K562 (cell line): ENCODE results near the gene VEGFA. TPM values are rescaled to one million over a fixed set of nuclear protein-coding genes. Genes with fewer than 3 reads are reported as not detected.
A peak's percentile ranks its signal among the peaks of the same experiment; 100 is the strongest.

Source experiments
- ARID3B ChIP-seq: fragments of 250-450 bp; sonication (Bioruptor Pico); IDR thresholded peaks from 2 replicates; pipeline ENCODE4 v1.4.0; 2020; ENCODE audit warnings: borderline replicate concordance
- CHD7 ChIP-seq: fragments of 200-600 bp; sonication (generic); IDR thresholded peaks from one replicate; pipeline ENCODE4 v1.6.1; 2012; ENCODE audit warnings: mild to moderate bottlenecking, low read depth, low read length, inconsistent platforms
- HOMEZ ChIP-seq: fragments of 250-450 bp; sonication (Bioruptor Pico); IDR thresholded peaks from 2 replicates; pipeline ENCODE4 v1.4.0; 2020; ENCODE audit warnings: mild to moderate bottlenecking, moderate library complexity
- KAT8 ChIP-seq: fragments of 450-650 bp; IDR thresholded peaks from 2 replicates; pipeline ENCODE4 v1.6.1; 2016; ENCODE audit warnings: low read depth, mild to moderate bottlenecking
- PTTG1 ChIP-seq: fragments of 450-650 bp; IDR thresholded peaks from 2 replicates; pipeline ENCODE4 v1.6.1; 2016; ENCODE audit warnings: low read depth, mild to moderate bottlenecking, missing genetic modification characterization, missing compliant biosample characterization
- TAL1 ChIP-seq: fragments of 450-650 bp; IDR thresholded peaks from 2 replicates; pipeline ENCODE4 v1.6.1; 2016; ENCODE audit warnings: mild to moderate bottlenecking
- TEAD2 ChIP-seq: fragments of 450-650 bp; IDR thresholded peaks from 2 replicates; pipeline ENCODE4 v1.6.1; 2016; ENCODE audit warnings: missing genetic modification characterization, control low read depth, missing compliant biosample characterization
- ZBTB26 ChIP-seq: fragments of 450-650 bp; formaldehyde crosslinking; IDR thresholded peaks from 2 replicates; pipeline ENCODE4 v1.4.0; 2022; ENCODE audit warnings: missing genetic modification characterization
- ZNF232 ChIP-seq: sonication (generic); formaldehyde crosslinking; IDR thresholded peaks from 2 replicates; pipeline ENCODE4 v1.8.0; 2022; ENCODE audit warnings: mild to moderate bottlenecking, missing genetic modification reagents
- ZNF785 ChIP-seq: fragments of 250-450 bp; sonication (Bioruptor Pico); IDR thresholded peaks from 2 replicates; pipeline ENCODE4 v1.4.0; 2020; ENCODE audit warnings: mild to moderate bottlenecking
- polyA plus RNA-seq, 8 experiments: library from polyadenylated mRNA; depleted of rRNA in 4 of 8; stranded (reverse) in 5 of 8; unstranded in 3 of 8; fragments of >200 nt; fragmentation: Nextera tagmentation in 2 of 8; fragmentation: Illumina TruSeq in 1 of 8; extraction: Ambion mirVana in 2 of 8; extraction: Trizol in 1 of 8; gene quantifications; 2 replicates each; pipeline versions ENCODE4 v1.2.1 to v1.2.3, GENCODE V29; 2011 to 2014; ENCODE audit warnings: inconsistent platforms in 1 of 8, missing spikeins in 1 of 8
- total RNA-seq, 7 experiments: library from RNA; depleted of rRNA in 6 of 7; stranded (reverse); fragments of >200 nt in 6 of 7; fragmentation: Illumina TruSeq in 2 of 7; extraction: Trizol in 2 of 7; gene quantifications; 2 replicates each; pipeline versions ENCODE4 v1.2.1 to v1.2.3, GENCODE V29; 2011 to 2021; ENCODE audit warnings: low replicate concordance in 1 of 7

The VEGFA gene
- total and polyA plus RNA-seq, 9 of the 15 experiments (the other 6 are each of a cell fraction or from before 2014, with no cell fraction given) = 14.0 to 271 (median 124) TPM

- no peak for TF ChIP-seq CHD7
- no peak for TF ChIP-seq ARID3B (CRISPR knock-in tag)
- TF ChIP-seq KAT8 = no peak
- peak; percentile 59; the same call in 1 of the 2 replicates for TF ChIP-seq HOMEZ (CRISPR knock-in tag)
- TF ChIP-seq ZBTB26 (CRISPR knock-in tag) = peak; percentile 75; the same call in 1 of the 2 replicates
- TF ChIP-seq ZNF785 = no peak
- no peak for TF ChIP-seq PTTG1 (tag)
- TF ChIP-seq TEAD2 (tag) = no peak
- TF ChIP-seq ZNF232 (CRISPR knock-in tag) = no peak
- TF ChIP-seq TAL1 = peak; percentile 24; the same call in 1 of the 2 replicates
Observed at GRCh38 chr6:43798688-43799444, 28.9 kb downstream of the VEGFA start (continued).
